ENCODE results near the gene CMTM8.

The CMTM8 gene

GRCh38 chr3:32355751-32356291 is 117.3 kb downstream of the CMTM8 start:
- H3K27me3 ChIP-seq (ENCODE audit: low read depth, low read length), result no peaks in the 10 kb centered on the region
- H3K4me2 ChIP-seq (ENCODE audit: low read length), result no peak overlapping the region
- H3K79me2 ChIP-seq (ENCODE audit: low read length), result no peaks in the 10 kb centered on the region
- H3K9me3 ChIP-seq (ENCODE audit: insufficient read depth, low read length), result no peaks in the 10 kb centered on the region
- H4K20me1 ChIP-seq (ENCODE audit: insufficient read depth, low read length), result no peaks in the 10 kb centered on the region
- TF ChIP-seq EZH2phosphoT487 (IDR thresholded peaks at IDR 0.05; ENCODE audit: low read depth) (no peak), CTCF (IDR thresholded peaks at IDR 0.05; ENCODE audit: low read depth, low read length) (no peak)
- H3K36me3 ChIP-seq (replicated peaks; ENCODE audit: low read depth, low read length), result no peaks in the 10 kb centered on the region
- no peaks in the 10 kb centered on the region for H3K4me1 ChIP-seq (ENCODE audit: low read length)
- no peak overlapping the region for H3K4me3 ChIP-seq (ENCODE audit: low read length)
- H2AFZ ChIP-seq (ENCODE audit: low read depth, low read length), result no peak overlapping the region
- H3K9ac ChIP-seq (ENCODE audit: low read length), result no peak overlapping the region
- no peak overlapping the region for H3K27ac ChIP-seq (ENCODE audit: low read length)

GRCh38 chr3:32359766-32360492 is 121.4 kb downstream of the CMTM8 start:
- Histone ChIP-seq H3K4me3 (ENCODE audit: low read length) (no peak overlapping the region), H3K4me1 (ENCODE audit: low read length) (no peaks in the 10 kb centered on the region), H3K27ac (ENCODE audit: low read length) (no peak overlapping the region), H3K36me3 (replicated peaks; ENCODE audit: low read depth, low read length) (no peaks in the 10 kb centered on the region), H4K20me1 (ENCODE audit: insufficient read depth, low read length) (no peaks in the 10 kb centered on the region), H3K27me3 (ENCODE audit: low read depth, low read length) (no peaks in the 10 kb centered on the region), H3K9ac (ENCODE audit: low read length) (no peak overlapping the region), H2AFZ (ENCODE audit: low read depth, low read length) (no peak overlapping the region), H3K4me2 (ENCODE audit: low read length) (no peak overlapping the region), H3K79me2 (ENCODE audit: low read length) (no peaks in the 10 kb centered on the region), H3K9me3 (ENCODE audit: insufficient read depth, low read length) (no peaks in the 10 kb centered on the region)
- no peak for TF ChIP-seq CTCF (IDR thresholded peaks at IDR 0.05; ENCODE audit: low read depth, low read length)
- TF ChIP-seq EZH2phosphoT487 (IDR thresholded peaks at IDR 0.05; ENCODE audit: low read depth), result no peak

DNA sequence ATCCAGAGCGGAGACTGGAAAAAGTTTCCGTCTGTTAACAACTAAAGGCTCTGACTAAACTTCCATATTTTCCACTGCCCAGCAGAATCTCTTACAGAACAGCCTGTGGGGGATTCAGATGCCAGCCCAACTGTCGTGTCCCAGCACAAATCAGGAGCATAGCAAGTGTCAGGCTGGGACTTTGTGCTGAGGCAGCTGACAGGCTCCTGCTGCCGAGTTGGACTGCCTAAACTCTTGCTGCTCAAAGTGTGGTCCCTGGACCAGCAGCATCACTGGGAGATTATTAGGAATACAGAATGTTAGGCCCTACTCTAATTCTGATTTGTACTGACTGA is 122.0 kb downstream of the CMTM8 start:
- H3K27me3 ChIP-seq (ENCODE audit: low read depth, low read length), result no peaks in the 10 kb centered on the region
- no peak overlapping the region for H3K4me2 ChIP-seq (ENCODE audit: low read length)
- no peaks in the 10 kb centered on the region for H3K79me2 ChIP-seq (ENCODE audit: low read length)
- H3K27ac ChIP-seq (ENCODE audit: low read length), result no peak overlapping the region
- no peaks in the 10 kb centered on the region for H3K4me1 ChIP-seq (ENCODE audit: low read length)
- H4K20me1 ChIP-seq (ENCODE audit: insufficient read depth, low read length), result no peaks in the 10 kb centered on the region
- H3K36me3 ChIP-seq (replicated peaks; ENCODE audit: low read depth, low read length), result no peaks in the 10 kb centered on the region
- TF ChIP-seq EZH2phosphoT487 (IDR thresholded peaks at IDR 0.05; ENCODE audit: low read depth) (no peak), CTCF (IDR thresholded peaks at IDR 0.05; ENCODE audit: low read depth, low read length) (no peak)
- no peak overlapping the region for H2AFZ ChIP-seq (ENCODE audit: low read depth, low read length)
- H3K4me3 ChIP-seq (ENCODE audit: low read length), result no peak overlapping the region
- no peak overlapping the region for H3K9ac ChIP-seq (ENCODE audit: low read length)
- H3K9me3 ChIP-seq (ENCODE audit: insufficient read depth, low read length), result no peaks in the 10 kb centered on the region

DNA sequence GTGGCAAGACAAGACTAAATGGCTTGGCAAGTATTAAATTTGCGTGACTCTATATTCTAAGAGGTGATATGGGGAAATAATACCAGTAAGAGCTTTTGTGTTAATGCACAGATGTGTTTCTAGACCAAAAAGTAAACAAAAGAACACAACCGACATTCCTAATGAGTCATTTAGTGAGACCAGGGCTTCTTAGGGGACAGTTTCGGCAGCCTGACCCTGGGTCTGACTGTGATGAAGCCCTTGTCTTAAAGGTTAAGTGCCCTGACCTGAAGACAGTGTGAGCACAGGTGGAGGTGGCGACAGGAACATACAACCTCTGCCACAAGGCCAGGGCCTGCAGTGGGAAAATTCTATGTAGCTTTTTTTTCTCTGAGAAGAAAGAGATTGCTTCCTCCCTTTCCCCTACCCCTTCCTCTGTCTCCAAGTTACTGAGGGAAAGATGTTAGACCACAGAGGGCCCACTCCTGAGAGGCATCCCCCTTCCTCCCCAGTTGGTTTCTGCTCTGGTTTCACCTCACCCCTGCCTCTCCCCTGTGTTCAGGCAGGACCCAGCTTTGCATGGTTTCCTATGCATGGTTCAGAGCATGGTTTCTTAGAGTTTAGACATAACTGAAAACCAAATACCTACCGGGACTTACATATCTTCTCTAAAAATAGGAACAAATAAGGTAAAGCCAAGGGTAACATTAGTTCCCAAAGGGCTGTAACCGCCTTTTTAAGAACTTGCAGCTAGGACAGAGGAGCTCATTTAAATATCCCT is 128.3 kb downstream of the CMTM8 start:
- Histone ChIP-seq H3K79me2 (ENCODE audit: low read length) (no peaks in the 10 kb centered on the region), H3K9me3 (ENCODE audit: insufficient read depth, low read length) (no peaks in the 10 kb centered on the region), H3K27ac (ENCODE audit: low read length) (no peak overlapping the region), H3K4me3 (ENCODE audit: low read length) (no peak overlapping the region), H3K9ac (ENCODE audit: low read length) (no peak overlapping the region), H3K4me2 (ENCODE audit: low read length) (no peak overlapping the region), H2AFZ (ENCODE audit: low read depth, low read length) (no peak overlapping the region), H3K27me3 (ENCODE audit: low read depth, low read length) (no peaks in the 10 kb centered on the region), H3K4me1 (ENCODE audit: low read length) (peaks cover 7% of the 10 kb centered on the region; the same call in 1 of the 2 replicates), H4K20me1 (ENCODE audit: insufficient read depth, low read length) (no peaks in the 10 kb centered on the region), H3K36me3 (replicated peaks; ENCODE audit: low read depth, low read length) (no peaks in the 10 kb centered on the region)
- TF ChIP-seq CTCF (IDR thresholded peaks at IDR 0.05; ENCODE audit: low read depth, low read length) (no peak), EZH2phosphoT487 (IDR thresholded peaks at IDR 0.05; ENCODE audit: low read depth) (no peak)

All from OCI-LY3 (cell line).